Renal cortical epithelial cell (primary cell): ENCODE data around the gene ICA1. TPM values are rescaled to one million over a fixed set of nuclear protein-coding genes. Genes with fewer than 3 reads are reported as not detected.
"Not testable (repeated sequence)": the region's sequence is repeated elsewhere in the genome, so short reads cannot be mapped to it uniquely, and the experiment has no call there.

ENCODE experiments used
- DNase-seq: peaks from one replicate; pipeline ENCODE4 v3.0.0-alpha.2; 2011; ENCODE audit warnings: low read depth
- total RNA-seq: library from RNA; depleted of rRNA; stranded (reverse); fragments of >200 nt; gene quantifications from 2 replicates; pipeline ENCODE4 v1.2.3, GENCODE V29; 2014

Gene ICA1
- total RNA-seq, 1 donor from 2014 or later = 13.7 TPM

- no peak for DNase-seq
These were observed 158.7 kb downstream of the ICA1 start for GRCh38 chr7:8103282-8103681.

GRCh38 chr7:8101292-8101691 lies 160.7 kb downstream of the ICA1 start:
- not testable (repeated sequence) for DNase-seq

- no peak for DNase-seq
These were observed 167.5 kb downstream of the ICA1 start for GRCh38 chr7:8094164-8095140.

GRCh38 chr7:8092140-8092539 lies 169.8 kb downstream of the ICA1 start:
- DNase-seq = peak; percentile 12

GRCh38 chr7:8089036-8089780 lies 172.8 kb downstream of the ICA1 start:
- DNase-seq = no peak

GRCh38 chr7:8086239-8086638 lies 175.7 kb downstream of the ICA1 start:
- no peak for DNase-seq

- DNase-seq = no peak
These were observed 176.5 kb downstream of the ICA1 start for GRCh38 chr7:8085420-8085819.

- no peak for DNase-seq
These were observed 177.1 kb downstream of the ICA1 start for GRCh38 chr7:8084836-8085235.

- DNase-seq = no peak
These were observed 179.2 kb downstream of the ICA1 start for GRCh38 chr7:8082762-8083161.

GRCh38 chr7:8078418-8078817 lies 183.5 kb downstream of the ICA1 start:
- no peak for DNase-seq

- no peak for DNase-seq
These were observed 191.4 kb downstream of the ICA1 start for GRCh38 chr7:8070451-8071180.

GRCh38 chr7:8068892-8069686 lies 192.9 kb downstream of the ICA1 start:
- DNase-seq = no peak

- no peak for DNase-seq
These were observed 196.6 kb downstream of the ICA1 start for GRCh38 chr7:8065356-8065813.

GRCh38 chr7:8064828-8065227 lies 197.1 kb downstream of the ICA1 start:
- no peak for DNase-seq

GRCh38 chr7:8063706-8064297 lies 198.2 kb downstream of the ICA1 start:
- no peak for DNase-seq

GRCh38 chr7:8063300-8063699 lies 198.7 kb downstream of the ICA1 start:
- DNase-seq = not testable (repeated sequence)
